GM21381 (cell line): Measurements from ENCODE around the gene DTYMK.

Experiments used
- ATAC-seq: cut with Tn5 transposase; IDR thresholded peaks from one replicate; pipeline ENCODE4 v1.9.1; 2021; ENCODE audit warnings: mild to moderate bottlenecking, moderate library complexity; ENCODE audit not compliant: unreplicated experiment

DTYMK gene

DNA sequence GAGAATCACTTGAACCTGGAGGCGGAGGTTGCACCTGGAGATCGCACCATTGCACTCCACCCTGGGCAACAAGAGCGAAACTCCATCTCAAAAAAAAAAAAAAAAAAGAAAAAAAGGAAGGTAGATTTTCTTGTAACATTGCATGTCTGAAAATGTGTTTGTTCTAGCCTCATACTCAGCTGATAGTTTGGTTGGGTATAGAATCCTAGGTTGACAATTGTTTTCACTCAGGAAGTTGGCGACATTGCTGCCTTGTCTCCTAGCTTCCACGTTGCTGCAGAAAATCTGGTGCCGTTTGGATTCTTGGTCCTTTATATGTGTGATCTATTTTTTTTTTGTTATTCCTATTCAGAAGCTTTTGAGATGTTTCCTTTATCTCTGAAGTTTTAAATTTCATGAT is 19.9 kb upstream of the DTYMK start:
- no peak for ATAC-seq

DNA sequence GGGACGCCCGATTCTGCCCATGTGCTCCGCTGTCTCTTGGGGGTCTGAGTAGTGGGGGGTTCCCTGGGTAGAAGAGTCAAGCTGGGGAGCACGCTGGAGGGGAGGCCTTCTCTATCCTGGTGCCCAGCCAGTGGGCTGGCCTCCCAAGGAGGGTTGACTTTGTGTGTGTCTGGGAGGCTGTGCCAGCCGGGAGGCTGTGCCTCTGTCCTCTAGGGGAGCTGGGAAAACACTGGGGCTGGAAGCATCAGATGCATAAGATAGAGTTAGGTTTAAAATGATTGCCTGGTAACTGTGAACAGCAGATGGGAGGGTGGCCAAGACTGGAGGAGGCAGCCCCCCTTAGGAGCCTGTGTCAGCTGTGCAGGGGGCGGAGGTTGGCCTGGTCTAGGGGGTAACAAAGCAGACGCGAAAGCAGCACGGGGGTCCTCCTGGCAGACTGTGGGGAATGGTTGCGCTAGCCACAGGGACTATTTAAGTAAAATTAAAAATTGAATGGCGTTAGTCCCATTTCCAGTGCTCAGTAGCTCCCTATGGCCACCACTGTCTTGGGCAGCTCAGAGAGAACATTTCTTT is 16.5 kb upstream of the DTYMK start:
- no peak for ATAC-seq

DNA sequence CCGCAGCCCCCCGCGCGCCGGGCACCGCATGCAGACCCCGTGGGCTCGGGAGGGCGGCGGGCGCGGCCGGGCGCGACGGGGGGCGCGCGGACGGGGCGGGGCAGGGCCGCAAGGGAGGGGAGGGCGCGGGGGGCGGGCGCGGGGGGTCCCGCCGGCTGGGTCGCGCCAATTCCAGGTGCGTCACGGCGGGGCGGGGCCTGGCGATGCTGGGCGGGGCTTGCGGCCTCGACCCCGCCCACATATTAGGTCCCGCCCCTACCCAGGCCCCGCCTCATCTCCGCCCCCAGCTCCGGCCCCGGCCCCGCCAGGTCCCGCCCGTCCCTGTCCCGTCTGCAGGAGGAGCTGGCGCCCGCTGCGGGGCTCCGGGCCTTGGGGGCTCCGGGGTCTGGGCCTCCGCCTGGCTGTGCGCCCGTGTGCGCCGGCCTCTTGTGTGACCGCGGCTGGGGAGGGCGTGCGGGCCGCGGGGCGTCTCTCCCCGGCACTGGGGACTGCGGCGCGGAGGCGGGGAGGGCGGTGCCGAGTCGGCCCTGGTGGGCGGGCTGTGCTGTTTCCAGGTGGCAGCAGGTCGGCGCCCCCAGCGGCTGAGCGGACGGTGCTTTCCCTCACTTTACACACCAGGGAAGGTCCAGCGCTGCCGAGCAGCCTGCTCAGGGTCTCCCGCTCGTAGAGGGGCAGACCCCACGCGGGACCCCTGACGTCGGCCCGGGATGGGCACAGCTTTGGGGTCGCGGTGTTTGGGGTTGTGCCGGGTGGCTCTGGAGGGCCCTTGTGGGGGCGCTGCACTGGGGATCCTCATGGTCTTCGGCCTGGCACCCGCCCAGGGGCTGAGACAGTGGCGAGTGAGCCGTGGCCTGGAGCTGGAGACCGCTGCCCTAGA is 15.8 kb upstream of the DTYMK start:
- peak; percentile 57 for ATAC-seq

DNA sequence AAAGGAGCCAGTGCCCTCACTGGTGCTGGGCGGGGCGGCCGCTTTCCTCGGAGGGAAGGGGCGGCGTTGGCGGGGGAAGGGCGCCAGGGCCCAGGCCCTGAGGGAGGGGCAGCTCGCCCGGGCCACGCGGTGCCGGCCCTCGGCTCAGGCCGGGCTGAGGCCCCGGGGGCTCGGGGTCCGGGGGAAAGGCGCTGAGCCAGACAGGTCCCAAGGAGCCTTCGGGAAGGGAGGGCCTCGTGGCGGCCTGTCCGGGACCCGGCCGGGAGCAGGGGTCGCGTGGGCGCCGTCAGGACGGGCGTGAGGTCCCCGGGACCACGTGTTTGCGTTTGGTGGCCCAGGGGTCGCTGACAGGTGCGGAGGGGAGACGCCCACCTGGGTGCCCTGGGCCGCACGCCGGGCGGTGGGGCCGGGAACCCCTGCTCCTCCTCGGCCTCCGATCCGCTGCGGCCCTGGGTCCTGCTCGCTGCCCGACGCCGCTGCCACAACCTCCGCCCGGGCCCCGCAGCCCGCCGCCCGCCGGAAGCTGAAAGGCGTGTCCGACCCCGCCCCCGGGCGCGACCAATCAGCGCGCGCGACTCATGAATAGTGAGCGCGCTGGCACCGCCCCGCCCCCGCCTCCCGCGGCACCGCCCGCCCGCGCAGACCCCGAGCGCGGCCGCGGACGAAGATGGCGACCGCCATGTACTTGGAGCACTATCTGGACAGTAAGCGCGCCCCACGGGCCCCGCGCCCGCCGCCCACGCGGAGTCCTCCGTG is 15.0 kb upstream of the DTYMK start, which contains the start of gene ING5:
Gene ING5, plus strand, starts transcription at position 641 of the 756 bp plus-strand sequence. Its CDS starts 27 bp downstream, at position 668.
- ATAC-seq: peak; percentile 58

DNA sequence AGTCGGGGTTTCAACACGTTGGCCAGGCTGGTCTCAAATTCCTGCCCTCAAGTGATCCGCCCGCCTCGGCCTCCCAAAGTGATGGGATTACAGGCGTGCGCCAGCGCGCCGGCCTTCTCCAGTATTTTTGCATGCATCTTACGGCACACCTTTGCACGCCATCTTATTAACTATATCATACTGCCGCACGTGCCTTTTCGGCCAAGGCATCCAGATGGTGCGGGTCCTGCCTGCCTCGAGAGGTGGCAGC is 14.5 kb upstream of the DTYMK start:
- ATAC-seq: no peak

DNA sequence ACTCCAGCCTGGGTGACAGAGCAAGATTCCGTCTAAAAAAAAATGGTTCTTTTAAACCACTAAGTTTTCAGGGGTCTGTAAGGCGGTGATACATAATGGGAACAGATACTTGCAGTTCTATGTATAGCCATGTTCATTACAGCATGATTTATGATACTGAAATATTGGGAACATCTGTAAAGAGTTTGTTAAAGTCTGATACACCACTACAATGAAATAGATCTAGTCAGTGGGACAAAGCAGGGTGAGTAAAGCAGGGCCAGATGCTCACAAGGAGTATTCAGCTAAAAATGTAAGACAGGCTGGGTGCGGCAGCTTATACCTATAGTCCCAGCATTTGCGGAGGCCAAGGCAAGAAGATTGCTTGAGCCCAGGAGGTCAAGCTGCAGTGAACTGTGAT is 9.0 kb upstream of the DTYMK start:
- no peak for ATAC-seq

DNA sequence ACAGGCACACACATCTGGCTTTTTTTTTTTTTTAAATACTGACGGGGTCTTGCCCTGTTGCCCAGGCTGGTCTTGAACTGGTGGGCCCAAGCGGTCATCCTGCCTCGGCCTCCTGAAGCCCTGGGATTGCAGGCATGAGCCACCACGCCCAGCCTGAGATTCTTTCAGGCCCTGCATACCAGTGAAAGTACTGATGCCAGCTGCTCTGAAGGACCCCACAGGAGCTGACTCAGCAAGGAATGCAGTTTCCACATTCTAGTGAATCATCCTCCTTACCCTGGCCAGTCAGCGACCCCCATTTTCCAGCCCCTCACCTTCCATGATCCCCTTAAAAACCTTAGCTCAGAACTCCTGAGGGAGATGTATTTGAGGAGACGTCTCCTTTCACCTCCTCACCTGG is 5.8 kb upstream of the DTYMK start:
- ATAC-seq: no peak

DNA sequence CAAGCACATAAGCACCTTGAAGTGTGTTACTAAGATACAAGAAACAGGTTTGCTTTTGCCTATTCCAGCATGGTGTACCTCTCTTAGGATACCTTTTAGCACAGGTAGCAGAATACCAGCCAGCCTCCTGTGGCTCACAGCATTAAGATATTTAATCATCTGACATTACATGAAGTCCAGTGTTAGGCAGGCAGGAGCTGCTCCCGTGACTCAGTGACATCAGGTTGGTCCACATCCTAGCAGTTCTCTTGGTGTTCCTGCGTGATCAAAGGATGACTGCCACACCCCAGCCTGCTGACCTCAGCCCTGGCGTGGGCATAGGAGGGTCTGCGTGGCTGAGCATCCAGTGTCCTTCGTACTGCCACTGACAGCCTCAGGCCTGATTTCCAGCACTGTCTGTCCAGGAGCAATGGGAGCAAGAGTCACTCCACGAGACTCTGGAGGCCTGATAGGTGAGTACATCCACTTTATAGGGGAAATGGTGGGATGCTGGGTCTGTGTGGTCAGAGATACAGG is 3.6 kb upstream of the DTYMK start:
- no peak for ATAC-seq

DNA sequence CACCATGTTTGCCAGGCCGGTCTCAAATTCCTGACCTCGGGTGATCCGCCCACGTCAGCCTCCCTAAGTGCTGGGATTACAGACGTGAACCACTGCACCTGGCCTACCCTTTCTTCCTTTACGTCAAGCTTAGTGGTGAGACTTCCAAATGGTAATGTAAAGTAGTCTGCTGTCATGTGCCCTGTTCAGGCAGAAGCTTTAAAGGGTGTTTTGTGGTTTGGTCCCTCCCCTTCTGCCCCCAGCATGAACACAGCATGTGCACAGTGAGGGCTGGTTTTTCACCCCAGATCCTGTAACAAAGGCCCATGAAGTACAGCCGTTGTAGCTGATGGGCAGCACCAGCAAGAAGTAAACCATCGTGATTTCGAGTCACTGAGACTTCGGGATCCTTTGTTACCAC is 2.7 kb upstream of the DTYMK start:
- ATAC-seq: no peak

DNA sequence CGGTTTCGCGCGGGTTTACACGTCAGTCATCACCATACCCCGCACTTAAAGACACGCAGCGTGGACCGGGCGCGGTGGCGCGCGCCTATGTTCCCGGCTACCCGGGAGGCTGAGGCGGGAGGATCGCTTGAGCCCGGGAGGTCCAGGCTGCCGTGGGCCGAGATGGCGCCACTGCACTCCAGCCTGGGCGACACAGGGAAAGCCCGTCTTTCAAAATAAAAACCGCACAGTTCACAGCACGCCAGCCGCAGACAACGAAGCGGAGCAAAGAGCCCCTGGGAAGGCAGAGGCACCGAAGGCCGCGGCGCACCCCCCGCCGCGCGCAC is 328 bp downstream of the DTYMK start:
- peak; percentile 6 for ATAC-seq

DNA sequence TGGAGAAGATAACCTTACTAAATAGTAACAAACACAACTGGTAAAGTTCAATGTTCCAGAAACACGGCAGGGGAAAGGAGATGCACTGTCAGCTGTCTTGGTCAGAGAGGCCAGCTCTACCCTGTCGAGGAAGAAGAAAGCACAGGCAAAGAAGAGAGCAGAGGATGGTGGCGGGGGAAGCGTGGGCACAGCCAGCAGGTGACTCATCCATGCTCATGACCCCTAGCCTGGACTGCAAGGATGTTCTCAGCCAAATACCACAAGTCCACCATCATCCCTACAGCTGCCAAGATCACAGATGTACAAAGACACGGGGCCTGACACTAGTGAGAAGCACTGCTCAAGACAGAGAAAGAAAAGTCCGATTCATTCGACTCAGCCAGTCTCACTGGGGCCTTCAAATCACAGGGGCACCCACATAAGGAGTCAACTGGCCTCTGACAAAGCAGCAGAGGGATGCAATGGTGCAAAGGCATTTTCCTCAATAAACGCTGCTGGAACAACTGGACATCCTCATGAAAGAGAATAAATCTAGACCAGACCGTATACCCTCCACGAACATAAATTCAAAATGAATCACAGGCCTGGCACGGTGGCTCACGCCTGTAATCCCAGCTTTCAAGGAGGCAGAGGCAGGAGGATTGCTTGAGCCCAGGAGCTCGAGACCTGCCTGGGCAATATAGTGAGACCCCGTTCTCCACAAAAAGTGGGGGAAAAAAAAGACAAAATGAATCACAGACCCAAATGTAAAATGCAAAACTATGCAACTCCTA is 5.6 kb downstream of the DTYMK start:
- no peak for ATAC-seq

DNA sequence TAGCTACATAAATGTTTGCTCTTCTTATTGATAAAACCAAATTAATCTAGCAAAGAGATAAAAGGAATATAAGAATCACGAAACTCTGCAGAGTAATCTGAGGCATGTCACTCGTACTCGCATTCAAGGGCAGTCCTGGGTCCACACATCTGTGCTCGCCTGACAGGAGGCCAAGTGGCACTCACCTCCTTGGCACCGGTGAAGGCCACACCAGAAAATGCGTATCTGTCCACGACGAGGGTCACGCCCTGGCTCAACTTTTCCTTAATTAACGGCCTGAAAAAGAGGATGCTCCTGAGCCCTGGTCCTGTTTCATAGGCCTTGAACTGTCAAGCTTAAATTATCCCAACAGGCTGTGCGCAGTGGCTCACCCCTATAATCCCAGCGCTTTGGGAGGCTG is 6.6 kb downstream of the DTYMK start:
- no peak for ATAC-seq

DNA sequence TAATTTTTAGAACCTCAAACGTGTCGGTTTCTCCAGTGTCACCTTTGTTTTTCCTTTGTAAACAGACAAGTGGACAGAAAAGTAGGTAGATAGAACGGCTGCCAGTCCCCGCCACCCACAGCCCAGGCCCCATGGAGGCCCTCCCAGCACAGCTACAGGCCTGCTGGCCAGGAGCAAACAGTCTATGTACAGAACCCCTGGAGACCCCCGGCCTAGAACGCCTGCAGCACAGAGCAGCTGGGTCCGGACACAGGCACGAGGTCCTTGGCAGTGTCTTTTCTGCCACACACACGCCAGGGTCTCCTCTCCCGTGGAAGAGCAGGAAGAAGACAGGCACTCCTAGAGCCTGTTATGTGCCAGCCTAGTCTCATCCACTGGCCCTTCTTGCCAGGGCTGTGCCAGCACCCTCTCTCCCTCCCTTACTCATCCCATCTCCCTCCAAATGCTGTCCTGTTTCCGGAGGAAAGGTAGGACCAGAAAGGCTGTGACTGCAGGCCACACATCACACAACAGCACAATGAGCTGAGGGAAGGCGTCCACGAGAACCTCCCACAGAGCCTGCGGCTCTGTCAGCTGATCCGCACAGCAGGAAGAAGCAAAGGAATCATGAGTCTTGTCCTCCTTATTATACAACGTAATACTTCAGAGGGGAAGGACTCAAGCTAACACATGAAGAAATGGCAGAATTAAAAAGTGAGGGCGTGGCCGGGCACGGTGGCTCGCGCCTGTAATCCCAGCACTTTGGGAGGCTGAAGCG is 7.7 kb downstream of the DTYMK start:
- no peak for ATAC-seq

DNA sequence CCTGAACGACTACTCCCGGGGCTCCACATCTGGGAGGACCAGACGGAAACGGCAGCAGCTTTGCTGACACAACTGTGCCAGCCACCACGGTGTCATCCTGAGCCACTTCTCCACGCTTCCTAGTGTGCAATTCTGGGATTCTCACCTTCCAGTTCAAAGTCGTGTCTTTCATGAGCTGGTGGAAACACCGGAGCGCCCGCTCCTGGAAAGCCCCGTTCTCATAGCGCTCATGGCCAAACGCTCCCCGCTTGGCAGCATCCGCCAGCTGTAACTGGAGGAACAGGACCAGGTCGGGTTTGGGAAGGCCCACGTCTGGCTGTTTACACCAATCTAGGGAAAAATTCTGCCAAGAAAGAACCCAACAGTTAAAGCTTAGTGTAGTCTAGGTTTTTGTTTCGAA is 8.3 kb downstream of the DTYMK start:
- no peak for ATAC-seq

DNA sequence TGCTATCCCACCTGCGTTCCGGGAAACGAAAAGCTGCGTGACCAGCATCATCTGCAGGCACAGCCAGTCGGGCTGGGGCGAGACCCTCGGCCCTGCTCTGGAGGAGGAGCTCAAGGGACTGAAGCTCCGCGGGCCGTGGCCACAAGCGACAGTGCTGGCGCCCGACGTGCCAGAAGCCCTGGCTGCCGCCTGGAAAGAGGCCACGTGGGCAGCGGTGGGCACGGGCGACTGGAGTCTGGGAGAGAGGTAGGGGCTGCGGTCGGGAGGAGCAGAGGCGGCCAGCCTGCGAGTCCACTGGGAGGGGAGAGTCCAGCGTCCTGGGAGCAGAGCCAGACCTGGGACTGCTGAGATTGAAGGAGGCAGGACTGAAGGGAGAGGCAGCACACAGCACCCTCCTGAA is 9.2 kb downstream of the DTYMK start:
- ATAC-seq: no peak

DNA sequence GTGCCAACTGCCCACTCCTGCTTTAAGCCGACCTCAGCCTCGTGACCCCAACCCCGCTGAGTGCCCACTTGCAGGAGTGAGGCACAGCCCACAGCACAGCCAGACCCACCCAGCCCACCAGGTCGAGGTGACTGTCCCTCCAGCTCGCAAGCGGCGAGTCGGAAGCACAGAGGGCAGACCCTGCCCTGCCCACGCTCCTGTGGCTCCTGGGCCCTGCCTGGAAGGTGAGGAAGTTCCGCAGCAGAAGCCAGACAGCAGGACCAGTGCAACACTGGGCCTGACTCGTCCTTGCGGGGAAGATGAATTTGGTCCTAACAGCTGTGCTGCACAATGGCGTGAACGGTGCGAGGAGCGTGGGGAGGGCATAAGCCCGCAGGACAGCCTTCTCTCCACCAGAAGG is 9.9 kb downstream of the DTYMK start:
- no peak for ATAC-seq

DNA sequence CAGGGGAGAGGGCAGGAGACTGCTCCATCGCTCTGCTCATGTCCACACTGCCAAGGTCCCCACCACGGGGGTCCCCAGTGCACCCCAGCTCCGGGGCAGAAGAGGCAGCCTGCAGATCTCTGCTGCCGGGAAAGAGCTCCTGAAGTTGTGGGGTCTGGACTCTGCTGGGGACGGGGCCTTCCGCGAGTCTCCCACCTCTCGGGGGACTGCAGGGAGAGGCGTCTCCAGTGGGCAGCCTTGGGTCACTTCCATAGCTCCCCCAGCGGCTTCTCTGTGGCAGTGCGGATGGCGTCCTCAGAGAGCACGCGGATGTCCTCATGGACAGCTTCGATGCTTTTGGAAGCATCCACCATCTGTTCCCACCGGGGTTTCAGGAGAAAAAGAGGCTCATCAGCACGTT is 10.7 kb downstream of the DTYMK start:
- no peak for ATAC-seq

DNA sequence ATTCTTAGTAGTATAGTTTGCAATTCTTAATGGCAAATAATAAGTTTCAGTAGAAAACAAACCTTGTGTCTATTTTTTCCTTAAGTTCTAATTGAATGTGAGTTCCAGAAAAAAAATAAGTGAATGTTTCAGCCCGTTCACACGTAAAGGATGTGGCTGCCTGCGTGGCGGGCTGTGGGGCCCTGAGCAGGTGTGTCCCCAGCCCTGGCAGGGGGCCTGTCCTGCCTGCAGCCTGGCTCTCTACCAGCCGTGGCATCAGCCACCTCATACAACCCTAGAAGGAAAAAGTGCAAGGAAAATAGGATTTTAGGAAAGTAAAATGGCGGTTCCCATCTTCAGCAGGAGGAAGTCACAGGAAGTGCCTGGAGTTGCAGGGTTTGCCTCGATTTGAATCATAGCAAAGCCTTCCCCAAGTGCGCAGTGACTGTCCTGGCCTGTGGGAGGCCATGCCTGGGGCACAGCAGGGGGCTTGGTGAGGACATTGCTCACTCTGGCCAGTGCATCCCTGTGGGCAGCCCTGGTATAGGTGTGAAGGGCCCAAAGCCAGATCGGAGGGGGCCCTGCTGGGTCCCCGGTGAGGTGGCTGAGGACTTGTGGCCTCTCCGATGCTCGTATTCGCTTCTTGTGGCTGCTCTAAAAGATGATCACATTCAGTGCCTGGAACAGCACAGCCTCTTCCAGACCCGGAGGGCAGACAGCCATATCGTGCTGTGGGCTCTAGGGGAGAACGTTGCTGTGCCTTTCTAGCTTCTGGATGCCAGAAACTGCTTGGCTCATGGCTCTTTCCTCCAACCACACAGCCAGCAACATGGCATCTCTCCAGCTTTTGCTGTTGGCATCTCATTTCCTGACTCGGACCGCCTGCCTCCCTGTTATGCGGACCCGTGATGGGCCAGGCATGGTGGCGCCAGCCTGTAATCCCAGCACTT is 12.6 kb downstream of the DTYMK start:
- ATAC-seq: no peak

DNA sequence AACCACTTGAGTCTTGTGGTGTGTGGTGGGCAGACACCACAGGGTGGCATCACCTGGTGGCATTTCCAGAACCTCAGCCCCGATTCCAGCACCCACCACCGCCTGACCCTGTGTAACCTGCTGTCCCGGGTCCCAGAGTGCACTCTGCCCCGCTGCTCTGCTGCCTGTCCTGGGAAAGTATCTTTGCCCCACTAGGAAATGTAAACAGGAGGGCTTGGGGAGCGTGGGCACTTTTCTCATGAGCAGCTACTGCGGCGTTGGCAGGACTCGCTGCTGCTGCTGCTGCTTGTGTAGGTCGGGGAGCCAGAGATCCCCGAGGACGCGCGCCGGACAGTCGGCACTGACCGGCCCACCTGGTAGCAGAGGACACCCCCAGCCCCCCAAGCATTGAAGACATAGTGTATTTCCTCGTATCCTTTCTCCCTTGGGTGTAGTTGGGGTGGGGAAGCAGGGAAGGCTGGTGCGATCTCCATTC is 13.4 kb downstream of the DTYMK start:
- no peak for ATAC-seq
